Right lobe of liver (tissue), 4 donors: ENCODE results near the gene METTL22.

Experiments used
- CTCF ChIP-seq, 4 donors: fragments of 200-600 bp in 3 of 4; fragments of 450-650 bp in 1 of 4; IDR thresholded peaks; one replicate each; pipeline versions ENCODE4 v1.5.1 to v1.8.0; 2016 to 2022; ENCODE audit warnings: antibody characterized with exemption in 4 of 4, mild to moderate bottlenecking in 2 of 4
- POLR2A ChIP-seq: fragments of 450-650 bp; IDR thresholded peaks from one replicate; pipeline ENCODE4 v1.6.1; 2017; ENCODE audit warnings: antibody characterized with exemption, mild to moderate bottlenecking
- donor health status: DM: no; HTN: no; CAD: no.
- donor health status: DM: no; HTN: no; CAD: no.
- donor health status: DM: no; HTN: yes; CAD: no.

- no peak for TF ChIP-seq CTCF (IDR thresholded peaks at IDR 0.05)
- TF ChIP-seq POLR2A, result no peak
Observed at GRCh38 chr16:8631818-8632465, 10.4 kb downstream of the METTL22 start.
